Peyer's patch (tissue), 4 donors: ENCODE measurements around the gene SPESP1. TPM values are rescaled to one million over a fixed set of nuclear protein-coding genes. Genes with fewer than 3 reads are reported as not detected.

ENCODE experiments used
- DNase-seq, 3 donors: peaks; one replicate each; pipeline ENCODE4 v3.0.0-alpha.2; 2017 to 2019
- H3K27ac ChIP-seq, 4 donors: fragments of 200-600 bp; sonication (generic); one replicate each; pipeline ENCODE4 v1.5.1; 2016 to 2019
- H3K27me3 ChIP-seq, 2 donors: fragments of 200-600 bp; sonication (generic); one replicate each; pipeline ENCODE4 v1.5.1; 2019
- H3K36me3 ChIP-seq, 3 donors: fragments of 200-600 bp; sonication (generic); one replicate each; pipeline ENCODE4 v1.5.1; 2016 to 2019
- H3K4me1 ChIP-seq, 4 donors: fragments of 200-600 bp; sonication (generic); one replicate each; pipeline ENCODE4 v1.5.1; 2016 to 2019
- H3K4me3 ChIP-seq, 4 donors: fragments of 200-600 bp; sonication (generic); 1 replicate in 3 of 4; 2 replicates in 1 of 4; pipeline ENCODE4 v1.5.1; 2016 to 2019; ENCODE audit warnings: mild to moderate bottlenecking in 1 of 4
- H3K9me3 ChIP-seq, 4 donors: fragments of 200-600 bp; sonication (generic); one replicate each; pipeline ENCODE4 v1.5.1; 2016 to 2019; ENCODE audit warnings: mild to moderate bottlenecking in 1 of 4
- POLR2A ChIP-seq, 2 donors: fragments of 450-650 bp; IDR thresholded peaks; one replicate each; pipeline ENCODE4 v1.5.1; 2017; ENCODE audit warnings: antibody characterized with exemption in 2 of 2, mild to moderate bottlenecking in 2 of 2, moderate library complexity in 2 of 2
- total RNA-seq, 4 donors: library from RNA; depleted of rRNA; stranded (reverse); fragments of >200 nt; gene quantifications; one replicate each; pipeline ENCODE4 v1.1.0, GENCODE V29; 2016
- TF ChIP-seq, protein P1 (sequence below), 6 experiments: fragments of 450-650 bp in 4 of 6; fragments of 200-600 bp in 2 of 6; sonication (generic) in 1 of 6; IDR thresholded peaks; one replicate each; pipeline ENCODE4 v1.5.1; 2017 to 2019; ENCODE audit warnings: antibody characterized with exemption in 6 of 6, mild to moderate bottlenecking in 3 of 6, moderate library complexity in 1 of 6

The SPESP1 gene
- total RNA-seq, 4 donors from 2014 or later = 0.85 to 1.9 TPM; not detected in 2

DNA sequence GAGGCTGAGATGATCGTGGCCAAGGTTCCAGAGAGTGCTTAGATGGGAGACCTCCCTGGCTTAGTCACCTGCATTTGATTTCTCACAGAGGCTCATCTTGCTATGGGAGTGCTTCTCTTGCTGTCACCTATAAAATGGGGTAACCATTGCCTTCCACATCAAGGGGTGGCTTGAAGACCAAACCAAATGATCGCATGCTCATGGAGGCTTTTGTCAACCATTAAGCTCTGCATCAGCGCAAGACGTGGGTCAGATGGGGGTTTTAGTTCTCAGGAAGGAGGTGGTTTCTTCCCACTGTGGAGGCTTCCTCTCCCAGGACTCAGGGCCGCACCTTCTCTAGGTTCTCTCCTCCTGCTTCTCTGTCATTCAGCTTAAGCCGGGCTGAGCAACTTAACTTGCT is 56.8 kb downstream of the SPESP1 start:
- no peak for DNase-seq
- H3K36me3 ChIP-seq = no peaks in the 10 kb centered on the region
- H3K4me1 ChIP-seq = no peaks in the 10 kb centered on the region
- no peaks in the 10 kb centered on the region for H3K27me3 ChIP-seq
- no peak overlapping the region for H3K4me3 ChIP-seq
- H3K27ac ChIP-seq = no peak overlapping the region
- H3K9me3 ChIP-seq = no peaks in the 10 kb centered on the region
- TF ChIP-seq POLR2A (IDR thresholded peaks at IDR 0.05) = no peak
- TF ChIP-seq, protein P1, sequence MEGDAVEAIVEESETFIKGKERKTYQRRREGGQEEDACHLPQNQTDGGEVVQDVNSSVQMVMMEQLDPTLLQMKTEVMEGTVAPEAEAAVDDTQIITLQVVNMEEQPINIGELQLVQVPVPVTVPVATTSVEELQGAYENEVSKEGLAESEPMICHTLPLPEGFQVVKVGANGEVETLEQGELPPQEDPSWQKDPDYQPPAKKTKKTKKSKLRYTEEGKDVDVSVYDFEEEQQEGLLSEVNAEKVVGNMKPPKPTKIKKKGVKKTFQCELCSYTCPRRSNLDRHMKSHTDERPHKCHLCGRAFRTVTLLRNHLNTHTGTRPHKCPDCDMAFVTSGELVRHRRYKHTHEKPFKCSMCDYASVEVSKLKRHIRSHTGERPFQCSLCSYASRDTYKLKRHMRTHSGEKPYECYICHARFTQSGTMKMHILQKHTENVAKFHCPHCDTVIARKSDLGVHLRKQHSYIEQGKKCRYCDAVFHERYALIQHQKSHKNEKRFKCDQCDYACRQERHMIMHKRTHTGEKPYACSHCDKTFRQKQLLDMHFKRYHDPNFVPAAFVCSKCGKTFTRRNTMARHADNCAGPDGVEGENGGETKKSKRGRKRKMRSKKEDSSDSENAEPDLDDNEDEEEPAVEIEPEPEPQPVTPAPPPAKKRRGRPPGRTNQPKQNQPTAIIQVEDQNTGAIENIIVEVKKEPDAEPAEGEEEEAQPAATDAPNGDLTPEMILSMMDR (IDR thresholded peaks at IDR 0.05) = no peak

DNA sequence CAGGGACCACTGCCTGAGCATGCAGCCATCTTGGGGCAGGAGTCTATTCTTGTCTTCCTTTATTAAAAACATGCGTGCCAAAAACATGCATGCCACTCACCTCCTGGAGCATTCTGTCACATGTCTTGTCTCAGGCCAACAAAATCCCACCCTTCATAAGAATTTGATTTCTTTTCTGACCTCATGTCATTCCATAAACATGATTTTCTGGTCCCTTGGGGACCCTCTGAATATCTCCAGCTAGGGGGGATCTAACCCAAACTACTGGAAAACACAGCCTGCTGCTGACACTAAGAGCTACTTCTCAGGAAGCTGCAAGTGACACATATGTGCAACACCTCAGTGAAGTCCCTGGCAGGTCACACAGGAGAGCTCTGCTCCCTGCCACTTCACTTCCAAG is 57.4 kb downstream of the SPESP1 start:
- H3K4me1 ChIP-seq = no peaks in the 10 kb centered on the region
- no peaks in the 10 kb centered on the region for H3K27me3 ChIP-seq
- H3K36me3 ChIP-seq = no peaks in the 10 kb centered on the region
- H3K27ac ChIP-seq = no peak overlapping the region
- no peak for DNase-seq
- no peak overlapping the region for H3K4me3 ChIP-seq
- TF ChIP-seq, protein P1 (IDR thresholded peaks at IDR 0.05) = no peak
- TF ChIP-seq POLR2A (IDR thresholded peaks at IDR 0.05) = no peak
- no peaks in the 10 kb centered on the region for H3K9me3 ChIP-seq

DNA sequence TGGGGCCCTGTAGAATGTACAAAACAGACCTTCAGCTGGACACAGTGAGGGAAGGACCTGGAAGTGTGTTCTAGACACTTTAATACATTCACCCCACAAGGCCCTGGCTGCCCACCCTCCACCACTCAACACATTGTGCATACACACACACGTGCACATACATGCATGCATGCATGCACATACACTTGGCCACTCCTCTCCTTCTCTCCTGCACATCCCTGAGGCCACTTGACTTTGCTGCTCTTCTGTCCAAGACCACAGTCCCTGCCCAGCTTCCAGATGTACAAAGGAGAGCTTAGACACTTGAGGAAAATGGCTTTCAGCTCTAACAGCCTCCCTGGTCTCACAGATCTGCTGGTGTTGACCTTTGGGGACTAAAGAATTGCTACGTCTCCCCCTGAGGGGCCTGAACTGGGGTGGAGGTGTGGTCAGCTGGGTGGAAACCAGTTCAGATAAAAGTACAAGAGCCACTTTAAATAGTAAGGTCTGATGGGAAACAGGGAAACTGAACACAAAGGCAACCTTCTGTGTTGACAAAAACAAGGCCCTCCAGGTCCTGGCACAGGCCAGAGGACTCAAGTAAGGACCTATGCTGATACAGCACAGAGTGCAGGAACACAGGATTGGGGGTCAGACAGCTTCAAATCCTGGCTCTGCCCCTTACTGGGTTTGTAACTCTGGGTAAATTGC is 59.4 kb downstream of the SPESP1 start:
- Histone ChIP-seq H3K36me3 (no peaks in the 10 kb centered on the region), H3K4me1 (no peaks in the 10 kb centered on the region), H3K27ac (no peak overlapping the region), H3K27me3 (no peaks in the 10 kb centered on the region), H3K9me3 (no peaks in the 10 kb centered on the region), H3K4me3 (no peak overlapping the region)
- no peak for DNase-seq
- no peak for TF ChIP-seq POLR2A (IDR thresholded peaks at IDR 0.05)
- TF ChIP-seq, protein P1 (IDR thresholded peaks at IDR 0.05) = no peak

DNA sequence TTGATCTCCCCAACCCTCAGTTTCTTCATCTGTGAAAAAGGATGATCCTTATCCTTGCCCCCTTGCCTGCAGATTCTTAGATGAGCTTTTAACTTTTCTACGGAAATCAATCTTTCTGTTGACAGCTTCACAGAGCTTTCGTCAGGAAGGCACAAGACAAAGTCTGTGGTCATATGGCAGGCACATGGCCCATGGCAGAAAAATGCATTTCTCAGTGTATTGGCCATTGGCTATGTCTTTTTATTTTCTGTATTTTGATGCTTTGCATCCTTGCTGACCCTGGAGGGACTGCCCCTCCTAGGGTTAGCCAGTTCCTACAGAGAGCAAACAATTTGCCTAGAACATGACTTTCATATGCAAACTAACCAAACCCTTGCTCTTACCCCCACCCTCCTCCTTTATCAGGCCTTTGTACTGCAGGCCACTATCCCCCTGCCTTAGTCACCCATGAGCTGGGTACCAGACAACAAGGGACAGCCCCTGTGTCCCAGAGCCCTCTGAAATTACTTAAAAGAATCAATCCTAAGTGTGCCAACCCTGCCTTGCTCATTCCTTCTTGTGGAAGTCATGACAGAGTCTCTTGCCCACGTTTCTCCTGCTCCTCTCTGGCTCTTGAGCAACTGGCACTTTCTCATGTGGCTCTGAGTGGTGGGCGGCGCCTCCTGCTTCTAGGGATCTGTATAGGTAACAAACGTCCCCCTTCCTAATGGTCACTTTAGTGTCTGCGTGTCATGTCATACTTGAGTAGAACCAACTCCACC is 60.1 kb downstream of the SPESP1 start:
- Histone ChIP-seq H3K4me1 (no peaks in the 10 kb centered on the region), H3K9me3 (no peaks in the 10 kb centered on the region), H3K27me3 (no peaks in the 10 kb centered on the region), H3K4me3 (no peak overlapping the region), H3K36me3 (no peaks in the 10 kb centered on the region), H3K27ac (no peak overlapping the region)
- TF ChIP-seq POLR2A (IDR thresholded peaks at IDR 0.05) = no peak
- TF ChIP-seq, protein P1 (IDR thresholded peaks at IDR 0.05) = no peak
- no peak for DNase-seq

DNA sequence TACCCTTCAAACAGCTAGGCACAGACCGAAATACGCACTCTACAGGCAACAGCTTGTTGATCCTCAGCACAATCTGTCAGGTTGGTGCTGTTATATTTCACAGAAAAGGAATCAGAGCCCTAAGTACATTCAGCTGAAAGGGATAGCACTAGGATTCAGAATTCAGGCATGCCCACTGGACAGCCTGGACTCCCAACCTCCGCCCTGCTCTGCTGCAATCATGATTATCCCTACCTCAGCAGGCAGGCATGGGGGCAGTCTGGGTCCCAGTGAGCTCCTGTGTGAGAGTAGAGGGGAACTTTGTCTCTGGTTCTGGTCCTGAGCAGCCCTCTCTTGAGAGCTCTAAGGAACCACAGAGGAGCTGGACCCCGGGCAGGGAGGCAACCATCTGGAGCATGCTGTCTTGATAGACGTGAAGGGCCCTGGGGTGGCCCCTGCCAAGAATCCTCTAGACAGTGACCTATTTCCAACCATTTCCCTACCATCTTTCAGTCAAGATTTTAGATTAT is 60.7 kb downstream of the SPESP1 start:
- H3K27ac ChIP-seq = no peak overlapping the region
- H3K9me3 ChIP-seq = no peaks in the 10 kb centered on the region
- no peak for TF ChIP-seq POLR2A (IDR thresholded peaks at IDR 0.05)
- TF ChIP-seq, protein P1 (IDR thresholded peaks at IDR 0.05) = no peak
- H3K36me3 ChIP-seq = no peaks in the 10 kb centered on the region
- H3K27me3 ChIP-seq = no peaks in the 10 kb centered on the region
- DNase-seq = no peak
- no peaks in the 10 kb centered on the region for H3K4me1 ChIP-seq
- H3K4me3 ChIP-seq = no peak overlapping the region
